PC-3 (cell line): Measurements from ENCODE around the gene TMPRSS13. TPM values are rescaled to one million over a fixed set of nuclear protein-coding genes. Genes with fewer than 3 reads are reported as not detected.

ENCODE experiments used
- ATAC-seq: fragments of 200-7000 bp; cut with Tn5 transposase; 2 replicates; pipeline ENCODE4 v1.9.1; 2020; ENCODE audit warnings: mild to moderate bottlenecking, moderate library complexity
- BruUV-seq: library from RNA; stranded (reverse); fragments of 400-500 nt; replicated peaks from 2 replicates; lab custom pipeline; 2021; lab: Mats Ljungman, UMichigan
- CTCF ChIA-PET: fragments of 300-600 bp; sonication (Branson Sonifier 250); formaldehyde crosslinking; loops from one replicate; lab custom pipeline; 2022; ENCODE audit warnings: antibody characterized with exemption; lab: Charles Lee
- POLR2A ChIA-PET: fragments of 300-600 bp; sonication (Branson Sonifier 250); formaldehyde crosslinking; loops from one replicate; lab custom pipeline; 2022; ENCODE audit warnings: antibody characterized with exemption; ENCODE audit not compliant: unreplicated experiment; lab: Charles Lee
- DNase-seq: peaks from one replicate; pipeline ENCODE4 v3.0.0-alpha.2; 2015
- H2AFZ ChIP-seq: fragments of 300-600 bp; sonication (generic); 2 replicates; pipeline ENCODE4 v1.6.0; 2016; ENCODE audit warnings: antibody characterized with exemption, low read length
- H3F3A ChIP-seq: fragments of 300-600 bp; sonication (generic); one replicate; pipeline ENCODE4 v1.6.0; 2017; ENCODE audit warnings: antibody characterized with exemption, low read length, control low read depth, mild to moderate bottlenecking; ENCODE audit not compliant: unreplicated experiment
- H3K27ac ChIP-seq: fragments of 300-600 bp; sonication (generic); 2 replicates; pipeline ENCODE4 v1.5.1; 2016; ENCODE audit warnings: mild to moderate bottlenecking, low read length
- H3K27me3 ChIP-seq: fragments of 300-600 bp; sonication (generic); 2 replicates; pipeline ENCODE4 v1.6.1; 2016; ENCODE audit warnings: low read length, mixed read lengths
- H3K36me3 ChIP-seq: fragments of 300-600 bp; sonication (generic); 2 replicates; pipeline ENCODE4 v1.6.1; 2016; ENCODE audit warnings: low read depth, mixed run types, low read length, mixed read lengths
- H3K4me1 ChIP-seq: fragments of 300-600 bp; sonication (generic); 2 replicates; pipeline ENCODE4 v1.5.1; 2016; ENCODE audit warnings: low read length; ENCODE audit not compliant: insufficient read depth
- H3K4me2 ChIP-seq: fragments of 300-600 bp; sonication (generic); 2 replicates; pipeline ENCODE4 v1.6.0; 2016; ENCODE audit warnings: low read length
- H3K4me3 ChIP-seq: fragments of 300-600 bp; sonication (generic); 2 replicates; pipeline ENCODE4 v1.5.1; 2016; ENCODE audit warnings: mild to moderate bottlenecking, low read length, mixed read lengths
- H3K79me2 ChIP-seq: fragments of 300-600 bp; sonication (generic); 2 replicates; pipeline ENCODE4 v1.6.1; 2017; ENCODE audit warnings: low read length, mixed read lengths
- H3K9ac ChIP-seq: fragments of 300-600 bp; sonication (generic); 2 replicates; pipeline ENCODE4 v1.6.0; 2016; ENCODE audit warnings: mild to moderate bottlenecking, low read length
- H3K9me2 ChIP-seq: fragments of 300-600 bp; sonication (generic); replicated peaks from 2 replicates; pipeline ENCODE4 v1.6.1; 2016; ENCODE audit warnings: mixed run types, low read length, mixed read lengths
- H3K9me3 ChIP-seq: fragments of 300-600 bp; sonication (generic); 2 replicates; pipeline ENCODE4 v1.6.1; 2016; ENCODE audit warnings: low read length, mixed read lengths
- H4K20me1 ChIP-seq: fragments of 300-600 bp; sonication (generic); 2 replicates; pipeline ENCODE4 v1.6.1; 2016; ENCODE audit warnings: low read length, mixed read lengths
- CTCF ChIP-seq: fragments of 300-600 bp; sonication (generic); conservative IDR thresholded peaks from 2 replicates; pipeline ENCODE4 v1.5.1; 2017; ENCODE audit warnings: antibody characterized with exemption, low read depth, mild to moderate bottlenecking, low read length
- EZH2 ChIP-seq: fragments of 300-600 bp; sonication (generic); IDR thresholded peaks from one replicate; pipeline ENCODE4 v1.6.1; 2017; ENCODE audit warnings: antibody characterized with exemption, mild to moderate bottlenecking, low read length; ENCODE audit not compliant: unreplicated experiment
- EZH2phosphoT487 ChIP-seq: fragments of 300-600 bp; sonication (generic); IDR thresholded peaks from 2 replicates; pipeline ENCODE4 v1.6.1; 2018; ENCODE audit warnings: mild to moderate bottlenecking, antibody characterized with exemption, low read length, borderline replicate concordance
- intact Hi-C: fragments of 100-400 bp; cut with micrococcal nuclease; formaldehyde crosslinking; loops from 2 replicates; pipeline ENCODE4 v1.9.0; 2023
- total RNA-seq: library from RNA; depleted of rRNA; stranded (reverse); fragments of >200 nt; gene quantifications from 2 replicates; pipeline ENCODE4 v1.2.3, GENCODE V29; 2014

TMPRSS13 gene
- total RNA-seq, 1 experiment from 2014 or later, result 2.9 TPM

GRCh38 chr11:117910941-117911655 lies 18.1 kb downstream of the TMPRSS13 start:
- Histone ChIP-seq H3K79me2 (no peaks in the 10 kb centered on the region), H3K9me2 (no peaks in the 10 kb centered on the region), H3K4me3 (no peak overlapping the region), H3K9me3 (no peaks in the 10 kb centered on the region), H4K20me1 (no peaks in the 10 kb centered on the region), H3K36me3 (no peaks in the 10 kb centered on the region), H3F3A (no peaks in the 10 kb centered on the region), H3K4me2 (no peak overlapping the region), H3K27ac (no peak overlapping the region), H2AFZ (no peak overlapping the region), H3K4me1 (peaks cover 5% of the 10 kb centered on the region), H3K9ac (no peak overlapping the region), H3K27me3 (peaks cover 48% of the 10 kb centered on the region)
- no TSS peak for BruUV-seq
- ATAC-seq (no peak), DNase-seq (no peak)
- ChIA-PET CTCF (no interaction called here), POLR2A (no interaction called here)
- no peak for TF ChIP-seq CTCF
- TF ChIP-seq EZH2phosphoT487, result no peak
- TF ChIP-seq EZH2, result no peak
- intact Hi-C loops, result no loop called here

- Histone ChIP-seq H3K9ac (no peak overlapping the region), H3K27ac (no peak overlapping the region), H3K27me3 (peaks cover 47% of the 10 kb centered on the region), H3K9me2 (no peaks in the 10 kb centered on the region), H3K4me1 (peaks cover 5% of the 10 kb centered on the region), H3F3A (no peaks in the 10 kb centered on the region), H3K4me2 (no peak overlapping the region), H3K79me2 (no peaks in the 10 kb centered on the region), H3K9me3 (no peaks in the 10 kb centered on the region), H3K4me3 (no peak overlapping the region), H4K20me1 (no peaks in the 10 kb centered on the region), H3K36me3 (no peaks in the 10 kb centered on the region), H2AFZ (no peak overlapping the region)
- ChIA-PET CTCF (no interaction called here), POLR2A (no interaction called here)
- TF ChIP-seq CTCF (no peak), EZH2 (no peak), EZH2phosphoT487 (no peak)
- DNase-seq (no peak), ATAC-seq (no peak)
- no TSS peak for BruUV-seq
- intact Hi-C loops, result no loop called here
Observed at GRCh38 chr11:117910525-117910924, 18.7 kb downstream of the TMPRSS13 start.

- H3K4me3 ChIP-seq, result no peak overlapping the region
- no TSS peak for BruUV-seq
- no peak for DNase-seq
- no peak overlapping the region for H3K27ac ChIP-seq
- peaks cover 5% of the 10 kb centered on the region for H3K4me1 ChIP-seq
- H3K9me2 ChIP-seq, result no peaks in the 10 kb centered on the region
- intact Hi-C loops, result no loop called here
- H3K9ac ChIP-seq, result no peak overlapping the region
- no peaks in the 10 kb centered on the region for H3K36me3 ChIP-seq
- no peaks in the 10 kb centered on the region for H3K9me3 ChIP-seq
- ATAC-seq, result no peak
- no peaks in the 10 kb centered on the region for H3F3A ChIP-seq
- no peak overlapping the region for H3K4me2 ChIP-seq
- no peaks in the 10 kb centered on the region for H3K79me2 ChIP-seq
- TF ChIP-seq CTCF (no peak), EZH2 (no peak), EZH2phosphoT487 (no peak)
- H3K27me3 ChIP-seq, result peaks cover 45% of the 10 kb centered on the region
- ChIA-PET CTCF (no interaction called here), POLR2A (no interaction called here)
- H4K20me1 ChIP-seq, result no peaks in the 10 kb centered on the region
- H2AFZ ChIP-seq, result no peak overlapping the region
Observed at GRCh38 chr11:117909611-117910382, 19.4 kb downstream of the TMPRSS13 start.
